Keratinocyte (primary cell): ENCODE measurements around the gene NCOA7. TPM values are rescaled to one million over a fixed set of nuclear protein-coding genes. Genes with fewer than 3 reads are reported as not detected.
"Not testable (repeated sequence)": the region's sequence is repeated elsewhere in the genome, so short reads cannot be mapped to it uniquely, and the experiment has no call there.

ENCODE experiments used
- DNase-seq: peaks from one replicate; pipeline ENCODE4 v3.0.0-alpha.2; 2011; ENCODE audit warnings: low read depth, missing footprints, low spot score
- FAIRE-seq: peaks from 2 replicates; lab custom pipeline; 2011; peaks lifted over from hg19 to GRCh38; lab: Jason Lieb, UNC
- H2AFZ ChIP-seq: 2 replicates; pipeline ENCODE4 v1.6.0; 2012; ENCODE audit warnings: low read length, control low read depth, inconsistent platforms; ENCODE audit not compliant: control insufficient read depth
- H3K27ac ChIP-seq: 2 replicates; pipeline ENCODE4 v1.5.1; 2011; ENCODE audit warnings: low read length; ENCODE audit not compliant: control insufficient read depth, insufficient read depth
- H3K27me3 ChIP-seq: 3 replicates; pipeline ENCODE4 v1.6.0; 2011; ENCODE audit warnings: low read length; ENCODE audit not compliant: control insufficient read depth, insufficient read depth; ENCODE audit errors: extremely low read depth
- H3K36me3 ChIP-seq, 2 experiments: 2 replicates in 1 of 2; 3 replicates in 1 of 2; pipeline ENCODE4 v1.5.1; 2011; ENCODE audit warnings: low read length in 2 of 2, mild to moderate bottlenecking in 1 of 2; ENCODE audit not compliant: control insufficient read depth in 2 of 2, insufficient read depth in 2 of 2; ENCODE audit errors: extremely low read depth in 1 of 2
- H3K4me1 ChIP-seq: 3 replicates; pipeline ENCODE4 v1.5.1; 2011; ENCODE audit warnings: low read length; ENCODE audit not compliant: control insufficient read depth, insufficient read depth; ENCODE audit errors: extremely low read depth
- H3K4me2 ChIP-seq: 3 replicates; pipeline ENCODE4 v1.6.0; 2011; ENCODE audit warnings: low read depth, low read length; ENCODE audit not compliant: control insufficient read depth, insufficient read depth; ENCODE audit errors: extremely low read depth
- H3K4me3 ChIP-seq, 3 experiments: fragments of 200-600 bp in 1 of 3; sonication (generic) in 1 of 3; 2 replicates in 2 of 3; 3 replicates in 1 of 3; pipeline ENCODE4 v1.5.1; 2011 to 2016; ENCODE audit warnings: low read length in 3 of 3, mild to moderate bottlenecking in 3 of 3, control low read depth in 2 of 3, inconsistent platforms in 1 of 3, low read depth in 1 of 3, mixed read lengths in 1 of 3, mixed run types in 1 of 3, moderate library complexity in 1 of 3; ENCODE audit not compliant: control insufficient read depth in 2 of 3, insufficient read depth in 2 of 3; ENCODE audit errors: extremely low read depth in 1 of 3
- H3K79me2 ChIP-seq: 2 replicates; pipeline ENCODE4 v1.6.0; 2012; ENCODE audit warnings: low read length; ENCODE audit not compliant: control insufficient read depth, insufficient read depth
- H3K9ac ChIP-seq: 3 replicates; pipeline ENCODE4 v1.6.0; 2011; ENCODE audit warnings: low read length; ENCODE audit not compliant: control insufficient read depth, insufficient read depth; ENCODE audit errors: extremely low read depth
- H3K9me1 ChIP-seq: 3 replicates; pipeline ENCODE4 v1.6.0; 2011; ENCODE audit warnings: low read length; ENCODE audit not compliant: control insufficient read depth, insufficient read depth; ENCODE audit errors: extremely low read depth
- H3K9me3 ChIP-seq: 2 replicates; pipeline ENCODE4 v1.5.1; 2012; ENCODE audit warnings: low read depth, low read length; ENCODE audit not compliant: control insufficient read depth
- H4K20me1 ChIP-seq: 3 replicates; pipeline ENCODE4 v1.6.0; 2011; ENCODE audit warnings: low read length; ENCODE audit not compliant: control insufficient read depth, insufficient read depth; ENCODE audit errors: extremely low read depth
- EZH2 ChIP-seq: IDR thresholded peaks from one replicate; pipeline ENCODE4 v1.6.1; 2012; ENCODE audit warnings: inconsistent platforms, mild to moderate bottlenecking, low read length, moderate library complexity
- dilution Hi-C: fragments of 300-500 bp; cut with MboI; formaldehyde crosslinking; loops from one replicate; pipeline ENCODE4 v1.7.0; 2020; ENCODE audit warnings: low sequenced_read_pairs; ENCODE audit not compliant: extremely low pct_ligation_motif_present
- polyA plus RNA-seq, 5 experiments: library from polyadenylated mRNA; depleted of rRNA in 3 of 5; stranded (reverse) in 3 of 5; stranded (forward) in 1 of 5; unstranded in 1 of 5; fragments of >200 nt; gene quantifications; 1 replicate in 1 of 5; 2 replicates in 3 of 5; 3 replicates in 1 of 5; pipeline versions ENCODE4 v1.2.1 to v1.2.3, GENCODE V29; 2011 to 2012; ENCODE audit warnings: missing spikeins in 2 of 5, low read depth in 1 of 5, low replicate concordance in 1 of 5
- TF ChIP-seq, protein P1 (sequence below), 3 experiments: IDR thresholded peaks in 1 of 3; conservative IDR thresholded peaks in 1 of 3; optimal IDR thresholded peaks in 1 of 3; 2 replicates in 2 of 3; 3 replicates in 1 of 3; pipeline versions ENCODE3 to v1.5.1; 2011; ENCODE audit warnings: low read length in 3 of 3, mild to moderate bottlenecking in 3 of 3, moderate library complexity in 2 of 3, control low read depth in 1 of 3, inconsistent platforms in 1 of 3; ENCODE audit not compliant: insufficient read depth in 2 of 3; ENCODE audit errors: extremely low read depth in 1 of 3

The NCOA7 gene
- polyA plus RNA-seq, 1 donor (not counting 4 experiments of a cell fraction or from before 2014, with no cell fraction given): 20.5 TPM

DNA sequence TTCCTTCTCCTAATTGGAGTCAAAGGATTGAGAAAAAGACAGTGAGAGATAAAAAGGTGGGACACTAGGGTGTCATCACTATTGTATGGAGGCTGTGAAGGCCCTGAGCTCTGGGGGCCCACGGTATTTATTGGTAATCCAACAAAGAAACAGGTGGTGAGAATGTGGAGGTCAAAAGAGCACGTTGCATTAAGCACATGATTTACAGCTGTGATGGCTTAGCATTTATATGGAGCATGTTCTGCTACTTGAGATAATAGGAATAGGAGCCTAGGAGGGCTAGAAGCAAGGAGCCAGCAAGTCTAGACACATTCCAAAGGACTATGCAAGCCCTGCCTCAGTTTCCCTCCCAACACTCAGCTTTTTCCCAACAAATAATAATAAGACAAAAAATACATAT is 121.7 kb downstream of the NCOA7 start:
- H3K9me1 ChIP-seq, dilution Hi-C loops, H3K79me2 ChIP-seq, H4K20me1 ChIP-seq, H3K4me2 ChIP-seq, H3K27ac ChIP-seq, H3K36me3 ChIP-seq, H3K27me3 ChIP-seq, H2AFZ ChIP-seq, H3K9me3 ChIP-seq, DNase-seq, H3K4me3 ChIP-seq, H3K9ac ChIP-seq, FAIRE-seq: not testable (repeated sequence)
- peaks cover 17% of the 10 kb centered on the region for H3K4me1 ChIP-seq

GRCh38 chr6:125913145-125913544 is 122.4 kb downstream of the NCOA7 start:
- no peaks in the 10 kb centered on the region for H3K9me3 ChIP-seq
- no peaks in the 10 kb centered on the region for H3K9me1 ChIP-seq
- no peak overlapping the region for H2AFZ ChIP-seq
- H3K4me3 ChIP-seq: no peak overlapping the region
- no peak overlapping the region for H3K9ac ChIP-seq
- dilution Hi-C loops: no loop called here
- TF ChIP-seq, protein P1, sequence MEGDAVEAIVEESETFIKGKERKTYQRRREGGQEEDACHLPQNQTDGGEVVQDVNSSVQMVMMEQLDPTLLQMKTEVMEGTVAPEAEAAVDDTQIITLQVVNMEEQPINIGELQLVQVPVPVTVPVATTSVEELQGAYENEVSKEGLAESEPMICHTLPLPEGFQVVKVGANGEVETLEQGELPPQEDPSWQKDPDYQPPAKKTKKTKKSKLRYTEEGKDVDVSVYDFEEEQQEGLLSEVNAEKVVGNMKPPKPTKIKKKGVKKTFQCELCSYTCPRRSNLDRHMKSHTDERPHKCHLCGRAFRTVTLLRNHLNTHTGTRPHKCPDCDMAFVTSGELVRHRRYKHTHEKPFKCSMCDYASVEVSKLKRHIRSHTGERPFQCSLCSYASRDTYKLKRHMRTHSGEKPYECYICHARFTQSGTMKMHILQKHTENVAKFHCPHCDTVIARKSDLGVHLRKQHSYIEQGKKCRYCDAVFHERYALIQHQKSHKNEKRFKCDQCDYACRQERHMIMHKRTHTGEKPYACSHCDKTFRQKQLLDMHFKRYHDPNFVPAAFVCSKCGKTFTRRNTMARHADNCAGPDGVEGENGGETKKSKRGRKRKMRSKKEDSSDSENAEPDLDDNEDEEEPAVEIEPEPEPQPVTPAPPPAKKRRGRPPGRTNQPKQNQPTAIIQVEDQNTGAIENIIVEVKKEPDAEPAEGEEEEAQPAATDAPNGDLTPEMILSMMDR (optimal IDR thresholded peaks at IDR 0.05 in 1 of 3, IDR thresholded peaks at IDR 0.05 in 1 of 3, conservative IDR thresholded peaks at IDR 0.05 in 1 of 3; ENCODE audit: extremely low read depth in 1 of 3, insufficient read depth in 2 of 3, low read length in 3 of 3): no peak
- TF ChIP-seq EZH2: no peak
- no peaks in the 10 kb centered on the region for H3K27me3 ChIP-seq
- no peaks in the 10 kb centered on the region for H3K79me2 ChIP-seq
- H3K4me1 ChIP-seq: peaks cover 17% of the 10 kb centered on the region
- no peaks in the 10 kb centered on the region for H4K20me1 ChIP-seq
- peak overlapping the region; percentile 80 for H3K27ac ChIP-seq
- H3K4me2 ChIP-seq: no peak overlapping the region
- DNase-seq: no peak
- H3K36me3 ChIP-seq: no peaks in the 10 kb centered on the region
- no peak for FAIRE-seq

DNA sequence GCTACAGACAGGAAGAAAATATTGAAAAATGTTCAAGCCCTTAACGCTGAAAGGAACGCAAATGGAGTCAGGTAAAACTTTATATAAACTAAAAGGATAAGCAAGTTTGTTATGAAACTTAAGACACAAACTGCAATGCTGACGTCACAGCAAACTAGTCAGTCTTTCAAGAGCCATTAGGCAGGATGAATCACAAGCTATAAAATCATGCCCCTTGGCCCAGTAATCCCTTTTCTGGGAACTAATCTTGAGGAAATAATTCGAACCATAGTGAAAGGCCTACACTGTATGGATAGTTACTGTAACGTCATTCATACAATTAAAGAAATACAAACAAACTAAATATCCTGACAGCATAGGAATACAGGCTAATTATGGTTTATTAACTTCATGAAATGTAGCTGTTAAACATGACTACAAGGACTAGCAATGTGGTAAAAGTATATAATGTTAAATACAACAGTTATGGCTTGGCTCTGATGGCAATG is 123.1 kb downstream of the NCOA7 start:
- Histone ChIP-seq H2AFZ (no peak overlapping the region), H3K9me3 (no peaks in the 10 kb centered on the region), H3K36me3 (no peaks in the 10 kb centered on the region), H3K4me1 (peaks cover 23% of the 10 kb centered on the region), H3K4me2 (peak overlapping the region; percentile 30), H3K9ac (peak overlapping the region; percentile 30), H3K27me3 (no peaks in the 10 kb centered on the region), H3K4me3 (no peak overlapping the region), H3K9me1 (no peaks in the 10 kb centered on the region), H3K79me2 (no peaks in the 10 kb centered on the region), H4K20me1 (no peaks in the 10 kb centered on the region), H3K27ac (peak overlapping the region; percentile 80)
- no peak for DNase-seq
- dilution Hi-C loops: no loop called here
- FAIRE-seq: peak; percentile 69
- TF ChIP-seq, protein P1 (optimal IDR thresholded peaks at IDR 0.05 in 1 of 3, IDR thresholded peaks at IDR 0.05 in 1 of 3, conservative IDR thresholded peaks at IDR 0.05 in 1 of 3; ENCODE audit: extremely low read depth in 1 of 3, insufficient read depth in 2 of 3, low read length in 3 of 3): no peak
